Right ventricle myocardium superior (tissue), 1 donor: ENCODE measurements around the gene PAK1. TPM values are rescaled to one million over a fixed set of nuclear protein-coding genes. Genes with fewer than 3 reads are reported as not detected.

Source experiments
- ATAC-seq: fragments of 200-7000 bp; cut with Tn5 transposase; one replicate; pipeline ENCODE4 v1.9.1; 2020; ENCODE audit warnings: mild to moderate bottlenecking; ENCODE audit not compliant: poor library complexity
- DNase-seq: peaks from one replicate; pipeline ENCODE4 v3.0.0-alpha.2; 2020
- intact Hi-C: fragments of 100-400 bp; cut with DNase I; formaldehyde crosslinking; loops from one replicate; pipeline ENCODE4 v1.11.2; 2022
- total RNA-seq: library from RNA; stranded (reverse); fragmentation: NEBNext Ultra II Directional; extraction: Animal tissue kit (Norgen Biotek cat#: 25700); gene quantifications from one replicate; pipeline ENCODE4 v1.2.1, GENCODE V29; 2021
- donor health status: DM: no; HTN: yes; CAD: no; lungs with severe emphysema.

PAK1 gene
- total RNA-seq, 1 donor from 2014 or later: 6.1 TPM

GRCh38 chr11:77487790-77488189 is 13.9 kb upstream of the PAK1 start:
- DNase-seq (no peak), ATAC-seq (no peak)
- intact Hi-C loops: no loop called here

GRCh38 chr11:77479746-77480352 is 6.0 kb upstream of the PAK1 start:
- DNase-seq (no peak), ATAC-seq (no peak)
- intact Hi-C loops: no loop called here

- DNase-seq (no peak), ATAC-seq (no peak)
- intact Hi-C loops: no loop called here
Measured at GRCh38 chr11:77475206-77475605, 1.3 kb upstream of the PAK1 start.

DNA sequence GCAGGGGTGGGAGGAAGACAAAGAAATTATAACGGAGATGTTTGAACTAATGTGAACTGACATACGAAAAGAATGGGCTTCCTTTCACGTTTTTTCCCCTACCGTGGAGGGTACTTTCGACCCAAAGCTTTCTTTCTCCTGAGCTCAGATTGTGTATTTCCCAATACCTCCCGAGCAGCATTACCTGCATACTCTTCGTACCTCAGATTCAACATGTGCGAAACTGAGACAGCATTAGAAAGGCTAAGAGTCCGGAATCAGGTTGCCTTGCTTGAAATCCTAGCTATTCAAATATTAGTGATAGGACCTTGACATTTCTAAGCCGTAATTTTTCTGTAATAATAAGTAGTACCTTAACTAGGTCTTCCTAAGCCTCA is 778 bp upstream of the PAK1 start:
- ATAC-seq (no peak), DNase-seq (no peak)
- intact Hi-C loops: no loop called here

- DNase-seq (peak; percentile 60), ATAC-seq (peak; percentile 80)
- intact Hi-C loops: no loop called here
Measured at GRCh38 chr11:77472991-77473800, 698 bp downstream of the PAK1 start.

- intact Hi-C loops: no loop called here
- DNase-seq: no peak
- ATAC-seq: no peak
Measured at GRCh38 chr11:77471558-77472193, 2.2 kb downstream of the PAK1 start.

DNA sequence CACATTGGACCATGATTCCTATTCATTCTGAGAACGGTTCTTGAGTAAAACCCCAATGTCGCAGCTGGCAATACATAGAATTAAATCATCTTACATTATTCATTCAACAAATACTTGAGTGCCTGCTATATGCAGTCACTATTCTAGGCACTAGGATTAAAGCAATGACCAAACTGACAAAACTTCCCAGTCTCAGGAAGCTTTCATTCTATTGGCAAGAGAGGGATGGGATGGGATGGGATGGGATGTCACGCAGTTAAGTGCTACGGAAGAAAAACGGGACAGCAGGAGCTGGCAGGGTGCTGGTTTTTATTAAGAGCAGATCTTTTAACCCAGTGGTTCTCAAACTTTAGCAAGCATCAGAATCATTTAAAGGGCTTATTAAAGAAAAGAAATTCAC is 2.9 kb downstream of the PAK1 start:
- intact Hi-C loops: no loop called here
- ATAC-seq (no peak), DNase-seq (no peak)

- DNase-seq (no peak), ATAC-seq (no peak)
- intact Hi-C loops: no loop called here
Measured at GRCh38 chr11:77470504-77470903, 3.4 kb downstream of the PAK1 start.

DNA sequence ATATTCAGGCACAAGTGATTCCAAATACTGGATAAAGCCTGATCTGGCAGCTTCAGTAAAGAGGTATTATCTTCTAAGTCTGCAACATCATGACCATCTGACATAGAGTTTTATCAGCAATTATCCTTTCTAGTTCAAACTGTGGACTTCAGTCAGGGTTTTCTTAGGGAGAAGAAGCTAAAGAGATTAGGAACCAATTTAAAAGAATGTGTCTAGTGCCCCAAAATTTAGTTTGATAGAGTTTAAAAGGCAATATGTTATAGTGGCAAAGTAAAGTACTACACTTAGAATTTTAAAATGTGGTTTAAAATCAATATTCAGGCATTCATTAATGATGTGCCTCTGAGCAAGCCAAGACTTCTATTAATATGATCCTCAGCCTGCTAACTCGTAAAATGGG is 5.4 kb downstream of the PAK1 start:
- no peak for ATAC-seq
- intact Hi-C loops: no loop called here
- no peak for DNase-seq

DNA sequence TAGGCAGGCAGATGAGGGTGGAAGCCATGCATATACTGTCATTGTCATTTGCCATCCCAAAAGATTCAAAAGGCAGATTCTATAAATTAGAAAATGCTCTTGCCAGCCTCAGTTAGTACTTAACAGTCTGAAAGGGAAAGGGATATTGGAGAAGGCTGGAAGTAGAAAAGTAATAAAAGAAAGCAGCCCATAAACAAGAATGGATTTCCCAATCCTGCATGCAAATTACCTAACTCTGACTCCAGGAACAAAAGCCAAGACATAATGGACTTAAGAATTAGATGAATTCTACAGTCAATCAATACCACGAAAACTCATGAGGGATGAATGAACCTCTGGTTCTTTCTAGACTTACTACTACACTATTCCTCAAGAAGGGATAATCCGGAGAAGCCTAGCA is 5.9 kb downstream of the PAK1 start:
- intact Hi-C loops: no loop called here
- no peak for DNase-seq
- ATAC-seq: no peak

GRCh38 chr11:77467233-77467632 is 6.7 kb downstream of the PAK1 start:
- intact Hi-C loops: no loop called here
- DNase-seq (no peak), ATAC-seq (no peak)

GRCh38 chr11:77457340-77457739 is 16.6 kb downstream of the PAK1 start:
- DNase-seq: no peak
- no peak for ATAC-seq
- intact Hi-C loops: no loop called here

DNA sequence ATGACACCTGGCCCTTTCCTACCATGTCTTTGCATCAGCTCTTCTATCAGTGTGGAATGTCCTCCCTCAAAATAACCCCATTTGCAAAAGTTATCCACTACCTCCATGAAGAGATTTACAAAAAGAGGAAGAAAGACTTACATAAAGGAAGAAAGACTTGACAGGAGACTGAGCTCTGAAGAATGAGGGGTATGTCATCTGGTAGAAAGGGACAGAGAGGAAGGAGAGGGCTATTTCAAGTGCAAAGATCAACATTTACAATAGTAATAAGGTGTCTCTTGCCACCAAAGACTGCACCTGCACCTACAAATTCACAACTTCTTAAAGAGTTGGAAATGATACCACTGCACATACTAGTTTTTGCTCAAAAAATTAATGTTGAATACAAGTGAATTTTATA is 18.2 kb downstream of the PAK1 start:
- intact Hi-C loops: no loop called here
- no peak for DNase-seq
- no peak for ATAC-seq

- DNase-seq (no peak), ATAC-seq (no peak)
- intact Hi-C loops: no loop called here
Measured at GRCh38 chr11:77454867-77455655, 18.8 kb downstream of the PAK1 start.

- ATAC-seq (no peak), DNase-seq (no peak)
- intact Hi-C loops: no loop called here
Measured at GRCh38 chr11:77450227-77450626, 23.7 kb downstream of the PAK1 start.

- ATAC-seq (no peak), DNase-seq (no peak)
- intact Hi-C loops: no loop called here
Measured at GRCh38 chr11:77449784-77450183, 24.1 kb downstream of the PAK1 start.

- ATAC-seq: no peak
- intact Hi-C loops: no loop called here
Measured at GRCh38 chr11:77449060-77449521, 24.8 kb downstream of the PAK1 start.

GRCh38 chr11:77448269-77448668 is 25.6 kb downstream of the PAK1 start:
- intact Hi-C loops: no loop called here
- ATAC-seq: no peak
- DNase-seq: no peak

More at GRCh38 chr11:77449060-77449521, 24.8 kb downstream of the PAK1 start:
- no peak for DNase-seq

DNA sequence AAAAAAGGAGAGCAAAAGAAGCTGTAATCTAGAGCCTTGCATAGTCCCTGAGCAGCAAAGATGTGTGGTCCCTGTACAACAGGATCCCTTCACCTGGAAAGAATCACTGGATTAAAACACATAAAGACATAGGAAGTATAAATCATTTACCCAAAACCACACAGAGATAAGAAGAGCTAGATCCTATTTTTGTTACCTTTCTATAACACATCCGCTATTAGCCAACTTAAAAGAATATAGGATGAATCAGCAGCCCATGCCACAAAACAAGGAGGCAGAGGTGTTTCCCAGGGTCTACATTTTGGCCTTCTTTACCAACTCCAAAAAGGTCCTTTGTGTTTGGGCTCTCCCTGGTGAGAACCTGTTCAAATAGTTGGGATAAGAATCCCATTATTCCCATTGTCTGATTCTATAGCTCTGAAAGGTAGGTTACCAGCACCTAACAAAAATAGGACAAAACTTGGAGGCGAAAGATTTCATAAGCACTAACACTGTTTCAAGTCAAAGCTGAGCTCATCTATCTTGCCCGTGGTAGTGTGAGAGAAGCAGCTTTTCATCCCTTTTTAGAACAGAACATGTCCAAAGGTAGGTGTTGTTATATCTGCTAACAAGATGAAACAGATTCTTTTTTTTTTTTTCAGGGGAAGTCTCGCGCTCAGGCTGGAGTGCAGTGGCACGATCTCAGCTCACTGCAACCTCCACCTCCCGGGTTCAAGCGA is 26.8 kb downstream of the PAK1 start:
- no peak for DNase-seq
- ATAC-seq: no peak
- intact Hi-C loops: no loop called here
